ENCODE data around the gene CCDC24.

CCDC24 gene

DNA sequence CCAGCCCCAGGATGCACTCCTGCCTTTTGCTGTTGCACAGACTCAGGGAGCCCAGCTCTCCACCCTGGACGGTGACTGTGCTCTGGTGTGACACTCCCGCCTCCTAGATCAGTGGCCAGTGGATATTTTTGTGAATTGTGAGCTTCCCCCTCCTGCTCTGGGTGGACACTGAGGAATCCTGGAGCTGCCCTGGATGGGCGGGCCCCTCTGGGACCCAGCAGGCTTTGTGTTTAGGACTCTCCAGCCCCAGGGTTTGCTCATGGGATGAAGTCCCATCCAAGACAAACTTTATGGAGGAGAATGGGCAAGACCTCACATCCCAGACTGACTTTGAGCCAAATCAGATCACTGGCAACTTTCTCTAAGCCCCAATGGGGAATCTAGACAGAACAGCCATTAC, 23.8 kb downstream of the CCDC24 start:
- no peak overlapping the region for H3K4me3 ChIP-seq (ENCODE audit: low read length)
- DNase-seq (ENCODE audit: low read depth), result no peak
- TF ChIP-seq, protein P1, sequence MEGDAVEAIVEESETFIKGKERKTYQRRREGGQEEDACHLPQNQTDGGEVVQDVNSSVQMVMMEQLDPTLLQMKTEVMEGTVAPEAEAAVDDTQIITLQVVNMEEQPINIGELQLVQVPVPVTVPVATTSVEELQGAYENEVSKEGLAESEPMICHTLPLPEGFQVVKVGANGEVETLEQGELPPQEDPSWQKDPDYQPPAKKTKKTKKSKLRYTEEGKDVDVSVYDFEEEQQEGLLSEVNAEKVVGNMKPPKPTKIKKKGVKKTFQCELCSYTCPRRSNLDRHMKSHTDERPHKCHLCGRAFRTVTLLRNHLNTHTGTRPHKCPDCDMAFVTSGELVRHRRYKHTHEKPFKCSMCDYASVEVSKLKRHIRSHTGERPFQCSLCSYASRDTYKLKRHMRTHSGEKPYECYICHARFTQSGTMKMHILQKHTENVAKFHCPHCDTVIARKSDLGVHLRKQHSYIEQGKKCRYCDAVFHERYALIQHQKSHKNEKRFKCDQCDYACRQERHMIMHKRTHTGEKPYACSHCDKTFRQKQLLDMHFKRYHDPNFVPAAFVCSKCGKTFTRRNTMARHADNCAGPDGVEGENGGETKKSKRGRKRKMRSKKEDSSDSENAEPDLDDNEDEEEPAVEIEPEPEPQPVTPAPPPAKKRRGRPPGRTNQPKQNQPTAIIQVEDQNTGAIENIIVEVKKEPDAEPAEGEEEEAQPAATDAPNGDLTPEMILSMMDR (IDR thresholded peaks at IDR 0.05; ENCODE audit: insufficient read depth, low read depth, low read length, missing control alignments), result no peak

DNA sequence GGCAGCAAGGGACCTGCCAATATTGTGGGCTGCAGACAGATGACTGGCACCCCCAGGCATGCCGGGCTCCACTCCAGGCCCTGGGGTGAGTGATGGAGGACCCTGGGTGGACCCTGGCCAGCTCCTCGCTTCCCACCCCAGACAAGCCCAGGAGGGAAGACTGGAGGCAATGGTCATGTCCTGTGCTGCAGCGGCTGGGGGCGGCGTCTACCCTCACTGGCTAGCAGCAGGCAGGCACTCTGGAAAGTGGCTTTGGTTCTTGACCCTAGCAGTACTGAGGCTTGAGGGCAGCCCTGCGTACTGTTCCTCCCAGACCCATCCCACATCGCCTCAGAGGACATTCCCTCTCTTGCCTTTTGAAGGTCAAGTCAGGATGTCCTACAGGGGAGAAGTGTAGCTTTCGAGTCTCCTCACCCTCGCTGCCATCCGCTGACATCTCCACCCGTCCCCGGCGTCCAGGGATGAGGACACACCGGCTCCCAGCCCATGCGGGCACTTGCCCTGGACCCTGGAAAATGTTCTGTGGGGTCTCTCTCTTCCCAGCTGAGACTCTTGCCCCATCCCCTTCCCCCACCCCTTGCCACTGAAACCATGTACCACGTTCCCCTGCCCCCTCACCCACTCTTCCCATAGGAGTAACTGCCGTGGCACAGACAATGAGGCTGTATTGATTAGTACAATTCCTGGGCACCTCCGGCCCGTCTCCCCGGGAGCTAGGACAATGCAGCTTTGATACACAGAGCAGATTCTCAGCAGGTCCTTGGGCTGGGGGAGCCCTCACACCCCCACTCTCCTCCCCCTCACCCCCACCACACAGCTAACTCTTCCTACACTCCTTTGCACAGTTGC, 24.9 kb downstream of the CCDC24 start:
- DNase-seq (ENCODE audit: low read depth), result no peak
- TF ChIP-seq, protein P1 (IDR thresholded peaks at IDR 0.05; ENCODE audit: insufficient read depth, low read depth, low read length, missing control alignments), result no peak
- H3K4me3 ChIP-seq (ENCODE audit: low read length), result no peak overlapping the region

DNA sequence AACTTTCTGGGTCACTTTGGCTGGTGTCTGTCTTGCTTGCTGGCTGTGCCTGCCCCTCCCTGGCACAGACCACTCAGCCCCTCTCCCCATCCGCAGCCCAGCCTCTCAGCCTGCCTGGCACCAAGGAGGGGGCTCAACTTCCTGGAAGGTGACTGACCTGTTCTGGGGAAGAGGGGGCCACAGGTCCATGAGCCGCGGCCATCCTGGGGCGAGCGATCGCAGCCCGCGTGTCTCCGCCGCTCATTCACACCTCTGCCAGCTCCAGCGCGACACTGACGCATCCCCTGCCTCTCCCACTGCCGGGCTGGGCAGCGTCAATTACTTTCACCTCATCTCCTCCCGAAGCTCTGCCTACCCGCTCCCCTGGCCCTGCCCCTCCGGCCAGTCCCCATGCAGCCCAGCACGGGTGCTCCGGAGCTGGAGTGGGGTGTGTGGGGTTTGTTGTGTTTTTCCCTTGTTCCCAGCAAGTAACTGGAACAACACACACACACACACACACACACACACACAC, 25.5 kb downstream of the CCDC24 start:
- no peak for DNase-seq (ENCODE audit: low read depth)
- TF ChIP-seq, protein P1 (IDR thresholded peaks at IDR 0.05; ENCODE audit: insufficient read depth, low read depth, low read length, missing control alignments), result no peak
- no peak overlapping the region for H3K4me3 ChIP-seq (ENCODE audit: low read length)

DNA sequence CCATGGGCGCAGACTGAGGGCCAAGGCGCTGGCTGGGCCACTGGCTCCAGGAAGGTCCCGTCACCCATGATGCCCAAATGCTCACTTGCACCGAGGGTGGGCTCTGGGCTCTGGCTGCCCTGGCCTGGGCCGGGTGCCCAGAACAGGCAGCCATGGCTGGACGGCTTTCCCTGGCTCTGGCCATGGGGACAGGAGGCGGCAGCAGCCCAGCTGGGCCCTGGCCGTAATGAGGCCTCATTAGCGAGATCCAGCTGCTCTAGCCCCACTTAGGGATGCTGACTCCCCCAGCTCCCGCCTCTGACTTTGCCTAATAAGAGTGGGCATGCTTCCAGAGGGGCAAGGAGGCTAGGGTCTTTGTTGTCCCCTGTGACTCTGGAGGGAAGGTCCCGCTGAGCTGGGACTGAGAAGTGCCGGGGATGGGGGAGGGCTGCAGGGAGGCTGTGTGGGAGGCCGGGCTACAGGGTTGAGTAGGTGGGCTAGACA, 28.1 kb downstream of the CCDC24 start:
- TF ChIP-seq, protein P1 (IDR thresholded peaks at IDR 0.05; ENCODE audit: insufficient read depth, low read depth, low read length, missing control alignments), result no peak
- no peak for DNase-seq (ENCODE audit: low read depth)
- H3K4me3 ChIP-seq (ENCODE audit: low read length), result no peak overlapping the region

DNA sequence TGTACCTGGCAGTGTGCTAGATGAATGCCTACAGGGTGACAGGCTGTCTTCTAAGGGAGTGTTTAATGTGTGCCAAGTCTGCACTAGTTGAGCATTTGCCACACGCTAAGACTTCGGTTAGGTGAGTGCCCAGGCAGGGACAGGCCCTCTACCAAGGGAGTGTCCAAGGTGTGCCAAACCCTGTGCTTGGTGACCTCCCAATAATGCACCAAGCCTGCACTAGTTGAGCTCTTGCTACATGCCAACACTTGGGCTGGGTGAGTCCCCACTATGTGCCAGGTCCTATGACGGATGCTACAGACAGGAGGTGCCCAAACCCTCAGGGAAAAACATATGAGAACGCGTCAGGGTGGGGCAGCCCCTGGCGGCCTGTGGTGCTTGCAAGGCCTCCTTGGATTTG, 29.1 kb downstream of the CCDC24 start:
- no peak overlapping the region for H3K4me3 ChIP-seq (ENCODE audit: low read length)
- DNase-seq (ENCODE audit: low read depth), result no peak
- TF ChIP-seq, protein P1 (IDR thresholded peaks at IDR 0.05; ENCODE audit: insufficient read depth, low read depth, low read length, missing control alignments), result no peak

DNA sequence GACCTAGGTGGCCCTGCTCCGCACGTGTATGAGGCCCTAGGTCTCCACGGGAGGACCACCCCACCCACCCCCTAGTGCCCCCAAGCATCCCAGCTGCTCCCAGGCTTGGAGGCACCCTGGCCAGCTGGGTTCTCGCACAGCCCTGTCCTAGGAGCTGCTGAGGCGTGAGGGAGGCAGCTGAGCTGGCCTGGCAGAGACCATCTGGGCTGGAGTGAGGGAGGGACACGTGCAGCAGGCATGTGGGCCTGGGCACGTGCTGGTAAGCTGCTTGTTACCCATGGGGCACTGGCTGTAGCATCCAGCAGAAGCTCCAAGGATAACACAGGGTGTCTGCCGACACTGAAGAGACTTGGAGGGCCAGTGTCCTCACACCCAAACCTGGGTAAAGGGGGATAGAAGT, 29.8 kb downstream of the CCDC24 start:
- no peak for DNase-seq (ENCODE audit: low read depth)
- TF ChIP-seq, protein P1 (IDR thresholded peaks at IDR 0.05; ENCODE audit: insufficient read depth, low read depth, low read length, missing control alignments), result no peak
- H3K4me3 ChIP-seq (ENCODE audit: low read length), result no peak overlapping the region
